HG03460 (cell line): ENCODE results near the gene TRIM72.
"Not testable (repeated sequence)": the region's sequence is repeated elsewhere in the genome, so short reads cannot be mapped to it uniquely, and the experiment has no call there.

Experiments
- ATAC-seq: cut with Tn5 transposase; IDR thresholded peaks from one replicate; pipeline ENCODE4 v1.9.1; 2021; ENCODE audit not compliant: unreplicated experiment

TRIM72 gene

DNA sequence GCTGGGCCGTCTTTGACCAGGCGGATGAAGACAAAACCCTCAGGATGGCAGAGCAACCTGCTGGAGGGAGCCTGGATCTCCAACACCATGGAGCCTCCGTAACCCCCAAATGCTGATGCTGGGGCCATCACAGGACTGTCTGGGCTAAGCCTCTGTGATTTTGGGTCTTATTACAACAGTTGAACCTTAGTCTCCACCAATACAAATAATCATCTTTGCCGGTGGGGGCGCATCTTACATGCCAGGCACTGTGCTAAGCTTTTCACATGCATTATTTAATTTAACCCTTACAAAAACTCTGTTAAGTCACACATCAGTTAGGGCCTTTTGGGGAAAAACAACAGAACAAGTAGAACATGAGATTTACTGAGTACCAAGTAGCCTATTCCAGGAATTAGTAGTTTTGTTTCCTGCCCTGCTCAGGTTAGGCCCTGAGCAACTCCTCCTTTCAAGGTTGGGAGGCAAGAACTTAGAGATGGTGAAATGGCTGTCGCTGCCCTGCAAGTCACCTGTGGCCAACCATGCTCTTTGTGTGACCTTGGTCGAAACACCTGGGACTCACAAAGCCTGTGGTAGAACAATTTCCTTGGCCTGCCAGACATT lies 37.0 kb downstream of the TRIM72 start:
- ATAC-seq: no peak

DNA sequence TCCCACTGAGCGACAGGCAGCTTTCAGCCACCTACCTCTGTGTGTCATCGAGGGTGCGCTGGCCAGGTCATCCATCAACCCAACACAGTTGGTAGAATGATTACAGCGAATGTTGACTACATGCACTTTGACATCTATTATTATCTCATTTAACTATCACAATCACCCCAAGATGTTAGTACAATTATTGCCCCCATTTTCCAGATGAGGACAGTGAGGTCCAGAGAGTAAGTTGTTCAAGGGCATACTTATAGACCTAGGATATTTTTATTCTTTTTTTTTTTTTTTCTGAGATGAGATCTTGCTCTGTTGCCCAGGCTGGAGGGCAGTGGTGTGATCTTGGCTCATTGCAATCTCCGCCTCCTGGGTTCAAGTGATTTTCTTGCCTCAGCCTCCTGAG lies 37.5 kb downstream of the TRIM72 start:
- no peak for ATAC-seq

DNA sequence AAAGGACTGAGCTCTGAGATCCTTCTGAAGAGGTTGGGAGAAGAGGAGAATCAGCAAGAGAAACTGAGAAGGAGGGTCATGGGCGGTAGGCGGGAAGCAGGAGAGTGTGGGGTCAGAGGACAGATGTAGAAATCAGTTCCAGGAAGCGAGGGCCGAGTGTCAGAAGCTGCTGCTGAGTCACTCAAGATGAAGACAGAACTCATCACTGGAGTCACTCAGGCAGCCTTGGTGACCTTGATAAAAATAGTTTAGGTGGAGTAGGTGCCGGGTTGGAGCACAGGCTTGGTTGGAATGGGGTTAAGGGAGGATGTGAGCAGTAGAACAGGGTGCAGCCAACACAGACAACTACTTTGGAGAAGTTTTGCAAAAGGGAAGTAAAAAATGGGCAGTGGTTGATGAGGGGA lies 39.7 kb downstream of the TRIM72 start:
- no peak for ATAC-seq

DNA sequence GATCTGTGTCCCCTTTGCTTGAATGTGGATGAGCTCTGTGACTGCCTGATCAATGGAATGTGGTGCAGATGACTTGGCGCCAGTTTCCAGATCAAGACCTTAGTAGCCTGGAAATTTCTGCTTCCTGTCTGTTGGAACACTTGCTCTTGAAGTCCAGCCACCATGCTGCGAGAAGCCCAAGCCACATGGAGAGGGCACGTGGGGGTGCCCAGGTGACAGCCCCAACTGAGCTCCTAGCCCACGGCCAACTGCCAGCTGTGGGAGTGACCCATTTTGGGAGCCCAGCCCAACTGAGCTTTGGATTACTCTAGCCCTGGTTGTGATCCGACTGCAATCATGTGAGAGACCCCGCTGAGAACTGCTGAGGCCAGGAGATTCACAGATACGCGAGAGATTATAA lies 42.5 kb downstream of the TRIM72 start:
- no peak for ATAC-seq

DNA sequence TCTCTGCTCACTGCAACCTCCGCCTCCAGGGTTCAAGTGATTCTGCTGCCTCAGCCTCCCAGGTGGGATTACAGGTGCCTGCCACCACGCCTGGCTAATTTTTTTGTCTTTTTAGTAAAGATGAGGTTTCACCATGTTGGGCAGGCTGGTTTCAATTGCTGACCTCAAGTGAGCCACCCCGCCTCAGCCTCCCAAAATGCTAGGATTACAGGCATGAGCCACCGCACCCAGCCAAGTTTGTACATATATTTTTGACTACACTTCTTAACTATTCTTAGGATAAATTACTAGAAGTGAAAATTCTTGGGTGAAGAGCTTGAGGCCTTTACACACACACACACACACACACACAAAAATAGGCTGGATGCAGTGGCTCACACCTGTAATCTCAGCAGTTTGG lies 44.4 kb downstream of the TRIM72 start:
- ATAC-seq: no peak

DNA sequence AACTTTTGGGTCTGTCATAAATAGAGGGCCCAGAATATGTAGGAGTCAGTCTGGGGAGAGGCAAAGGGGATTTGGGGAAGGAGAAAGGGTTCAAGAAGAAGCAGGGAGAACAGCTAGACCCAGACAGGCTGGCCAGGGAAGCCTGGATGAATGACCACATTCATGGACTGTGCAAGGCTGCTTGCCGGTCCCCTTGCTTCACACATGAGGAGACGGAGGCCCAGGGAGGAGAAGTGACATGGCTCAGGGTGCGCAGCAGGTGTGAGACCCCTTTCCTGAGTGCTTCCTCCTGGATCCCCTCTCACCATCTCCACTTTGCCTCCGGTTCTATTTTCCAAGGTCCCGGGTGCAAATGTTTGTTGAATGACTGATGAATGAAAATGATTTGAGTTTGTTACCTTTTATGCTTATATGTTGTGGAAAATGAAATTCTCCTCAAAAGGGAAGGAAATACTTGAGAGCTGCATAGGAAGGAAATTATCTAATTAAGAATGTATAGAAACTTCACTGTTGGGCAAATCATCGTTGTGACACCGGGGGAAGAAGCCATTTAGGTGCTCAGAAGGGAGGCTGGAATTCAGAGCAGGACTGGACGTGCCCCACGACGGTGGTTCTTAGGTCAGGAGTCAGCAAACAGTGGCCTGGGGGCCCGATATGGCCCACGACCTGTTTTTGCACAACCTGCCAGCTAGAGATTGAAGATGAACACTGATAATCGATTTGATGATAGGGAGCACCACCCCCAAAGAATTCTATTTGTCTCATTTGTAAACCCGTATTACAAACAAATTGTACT lies 46.4 kb downstream of the TRIM72 start:
- peak; percentile 14 for ATAC-seq

DNA sequence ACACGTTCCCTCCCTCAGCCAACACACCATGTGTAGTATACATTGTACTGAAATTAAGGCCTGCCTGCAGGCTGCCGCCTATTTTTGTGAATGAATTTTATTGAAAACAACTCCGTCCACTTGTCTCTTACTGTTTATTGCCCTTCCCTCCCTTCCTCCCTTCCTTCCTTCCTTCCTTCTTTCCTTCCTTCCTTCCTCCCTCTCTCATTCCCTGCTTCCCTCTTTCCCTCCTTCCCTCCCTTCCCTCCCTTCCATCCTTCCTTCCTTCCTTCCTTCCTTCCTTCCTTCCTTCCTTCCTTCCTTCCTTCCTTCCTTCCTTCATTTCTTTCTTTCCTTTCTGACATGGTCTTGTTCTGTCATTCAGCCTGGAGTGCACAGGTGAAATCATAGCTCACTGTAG lies 48.2 kb downstream of the TRIM72 start:
- ATAC-seq: no peak

DNA sequence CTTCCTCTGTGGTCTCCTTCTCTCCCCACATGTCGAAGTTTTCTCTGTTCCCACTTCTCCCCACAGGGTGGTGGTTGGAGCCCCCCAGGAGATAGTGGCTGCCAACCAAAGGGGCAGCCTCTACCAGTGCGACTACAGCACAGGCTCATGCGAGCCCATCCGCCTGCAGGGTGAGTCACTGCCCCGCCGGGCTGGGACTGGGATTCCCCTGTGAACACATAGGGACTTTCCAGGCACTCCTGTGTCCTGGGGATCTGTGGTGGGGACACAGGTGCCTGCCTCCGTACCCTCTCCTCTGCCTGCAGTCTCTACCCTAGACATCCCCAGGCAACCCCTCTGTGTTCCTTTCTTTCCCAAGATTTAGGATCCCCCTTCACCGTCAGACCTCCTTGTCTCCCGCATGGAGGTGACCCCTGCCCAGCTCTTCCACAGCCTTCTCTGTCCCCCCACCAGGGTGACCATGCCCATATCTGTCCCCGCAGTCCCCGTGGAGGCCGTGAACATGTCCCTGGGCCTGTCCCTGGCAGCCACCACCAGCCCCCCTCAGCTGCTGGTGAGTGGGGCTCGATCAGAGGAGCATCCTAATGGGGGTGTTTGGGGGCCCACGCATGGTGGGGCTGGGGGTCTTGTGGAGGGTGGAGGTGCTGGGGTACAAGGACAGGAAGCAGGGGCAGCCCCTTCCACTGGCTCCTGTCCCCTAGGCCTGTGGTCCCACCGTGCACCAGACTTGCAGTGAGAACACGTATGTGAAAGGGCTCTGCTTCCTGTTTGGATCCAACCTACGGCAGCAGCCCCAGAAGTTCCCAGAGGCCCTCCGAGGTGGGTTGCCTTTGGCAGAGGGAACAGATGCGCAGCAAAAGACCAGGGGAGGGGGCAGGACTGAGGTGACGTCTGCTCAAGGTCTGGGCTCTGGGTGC lies 51.7 kb downstream of the TRIM72 start:
- peak; percentile 86 for ATAC-seq

DNA sequence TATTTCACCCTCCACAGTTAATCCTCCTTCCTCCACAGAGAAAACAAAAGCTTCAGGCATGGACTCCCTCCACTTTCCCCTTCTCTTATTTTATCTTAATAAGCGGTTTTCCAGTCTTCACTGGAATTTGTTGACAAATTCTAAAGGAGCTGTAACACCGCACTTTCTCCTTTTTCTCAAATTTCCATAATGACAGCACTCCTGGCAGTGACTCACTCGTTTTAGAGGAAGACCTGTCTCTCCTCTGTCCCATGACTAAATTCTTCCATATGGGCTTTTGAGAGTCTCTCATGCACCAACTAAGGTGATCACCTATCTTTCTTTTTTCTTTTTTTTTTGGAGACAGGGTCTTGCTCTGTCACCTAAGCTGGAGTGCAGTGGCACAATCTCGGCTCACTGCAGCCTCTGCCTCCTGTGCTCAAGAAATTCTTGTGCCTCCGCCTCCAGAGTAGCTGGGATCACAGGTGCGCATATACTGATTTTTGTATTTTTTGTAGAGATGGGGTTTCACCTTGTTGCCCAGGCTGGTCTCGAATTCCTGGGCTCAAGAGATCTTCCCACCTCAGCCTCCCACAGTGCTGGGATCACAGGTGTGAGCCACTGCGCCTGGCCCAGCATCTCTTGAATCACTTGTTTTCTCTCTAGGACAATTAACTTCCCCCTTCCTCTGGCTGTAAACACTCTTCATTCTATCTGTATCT lies 53.6 kb downstream of the TRIM72 start:
- ATAC-seq: no peak

DNA sequence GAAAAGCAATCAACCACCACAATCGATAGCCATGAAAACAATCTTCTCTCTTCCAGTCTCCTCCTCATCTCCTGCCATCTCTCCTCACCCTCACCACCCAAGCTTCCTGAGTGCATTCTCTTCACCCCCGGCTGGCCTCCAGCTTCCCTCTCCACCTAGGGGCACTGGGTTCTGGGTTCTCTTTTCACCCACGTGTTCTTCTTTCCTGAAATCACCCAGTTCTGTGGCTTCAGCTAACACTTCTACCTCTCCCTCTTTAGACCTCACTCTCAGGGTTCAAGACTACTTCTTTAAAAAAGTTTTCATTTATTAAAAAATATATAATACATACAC lies 54.1 kb downstream of the TRIM72 start:
- no peak for ATAC-seq

DNA sequence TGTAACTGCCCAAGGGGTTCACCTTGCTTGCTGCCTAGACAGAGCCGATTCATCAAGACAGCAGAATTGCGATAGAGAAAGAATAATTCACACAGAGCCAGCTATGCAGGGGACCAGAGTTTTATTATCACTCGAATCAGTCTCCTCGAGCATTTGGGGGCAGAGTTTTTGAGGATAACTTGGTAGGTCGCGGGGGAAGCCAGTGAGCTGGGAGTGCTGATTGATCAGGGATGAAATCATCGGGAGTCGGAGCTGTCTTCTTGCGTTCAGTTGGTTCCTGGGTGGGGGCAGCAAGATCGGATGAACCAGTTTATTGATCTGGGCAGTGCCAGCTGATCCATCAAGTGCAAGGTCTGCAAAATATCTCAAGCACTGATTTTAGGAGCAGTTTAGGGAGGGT lies 55.0 kb downstream of the TRIM72 start:
- no peak for ATAC-seq

DNA sequence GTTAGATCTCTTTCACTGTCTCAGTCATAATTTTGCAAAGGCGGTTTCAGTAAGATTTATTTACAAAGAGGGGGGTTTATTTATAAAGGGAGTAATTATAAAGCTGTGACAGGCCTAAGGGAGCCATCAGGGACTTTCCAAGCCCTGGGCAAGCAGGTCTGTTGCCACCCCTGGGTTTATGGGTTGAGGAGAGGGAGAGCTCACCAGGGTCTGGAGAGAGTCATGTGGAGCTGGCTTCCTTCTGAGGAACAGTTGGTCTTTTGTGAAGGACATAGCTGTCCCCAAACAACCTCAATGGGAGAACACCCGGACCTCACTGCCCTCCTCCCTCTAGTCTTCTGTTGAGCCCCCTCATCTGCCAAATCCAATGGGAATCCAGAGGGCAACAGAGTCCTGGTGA lies 55.6 kb downstream of the TRIM72 start:
- ATAC-seq: no peak

DNA sequence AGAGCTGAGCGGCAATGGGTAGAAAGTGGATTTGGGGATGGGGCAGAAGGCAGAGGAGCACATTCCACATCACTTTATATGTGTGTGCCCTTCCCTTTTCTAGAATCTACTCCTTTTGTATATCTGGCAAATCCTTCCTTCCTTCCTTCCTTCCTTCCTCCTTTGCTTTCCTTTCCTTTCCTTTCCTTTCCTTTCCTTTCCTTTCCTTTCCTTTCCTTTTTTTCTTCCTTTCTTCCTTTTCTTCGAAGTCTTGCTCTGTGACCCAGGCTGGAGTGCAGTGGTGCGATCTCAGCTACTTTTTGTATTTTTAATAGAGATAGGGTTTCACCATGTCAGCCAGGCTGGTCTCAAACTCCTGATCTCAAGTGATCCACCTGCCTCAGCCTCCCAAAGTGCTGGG lies 56.1 kb downstream of the TRIM72 start:
- not testable (repeated sequence) for ATAC-seq

DNA sequence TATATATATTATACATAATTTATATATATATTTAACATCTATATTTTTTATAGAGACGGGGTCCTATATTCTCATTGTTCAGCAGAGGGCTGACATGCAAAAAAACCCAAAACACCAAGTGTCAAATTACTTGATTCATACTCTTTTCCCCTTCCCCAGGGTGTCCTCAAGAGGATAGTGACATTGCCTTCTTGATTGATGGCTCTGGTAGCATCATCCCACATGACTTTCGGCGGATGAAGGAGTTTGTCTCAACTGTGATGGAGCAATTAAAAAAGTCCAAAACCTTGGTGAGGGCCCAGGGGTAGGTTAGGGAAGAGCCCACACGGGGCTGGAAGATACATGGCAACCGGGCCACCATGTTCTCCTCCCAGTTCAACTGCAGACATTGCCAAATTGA lies 56.9 kb downstream of the TRIM72 start:
- no peak for ATAC-seq

DNA sequence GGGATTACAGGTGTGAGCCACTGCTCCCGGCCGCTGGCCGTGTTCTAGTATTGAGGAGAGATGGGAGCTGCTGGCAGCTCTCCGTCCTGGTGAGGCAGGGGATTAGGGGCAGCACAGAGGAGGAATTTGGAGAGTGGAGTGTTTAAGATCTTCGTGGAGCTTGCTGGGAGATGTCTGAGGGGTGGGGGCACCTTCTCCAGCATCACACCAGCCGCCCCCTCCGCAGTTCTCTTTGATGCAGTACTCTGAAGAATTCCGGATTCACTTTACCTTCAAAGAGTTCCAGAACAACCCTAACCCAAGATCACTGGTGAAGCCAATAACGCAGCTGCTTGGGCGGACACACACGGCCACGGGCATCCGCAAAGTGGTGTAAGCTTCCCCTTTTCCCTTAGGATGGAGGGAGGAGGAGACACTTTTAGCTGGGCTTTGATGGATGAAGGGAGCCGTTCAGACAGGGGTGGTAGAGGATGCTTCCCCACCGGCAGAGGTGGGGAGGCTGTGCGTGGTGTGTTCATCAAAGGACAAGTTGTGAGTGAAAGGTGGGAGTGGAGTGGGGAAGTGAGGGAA lies 57.8 kb downstream of the TRIM72 start:
- ATAC-seq: no peak

DNA sequence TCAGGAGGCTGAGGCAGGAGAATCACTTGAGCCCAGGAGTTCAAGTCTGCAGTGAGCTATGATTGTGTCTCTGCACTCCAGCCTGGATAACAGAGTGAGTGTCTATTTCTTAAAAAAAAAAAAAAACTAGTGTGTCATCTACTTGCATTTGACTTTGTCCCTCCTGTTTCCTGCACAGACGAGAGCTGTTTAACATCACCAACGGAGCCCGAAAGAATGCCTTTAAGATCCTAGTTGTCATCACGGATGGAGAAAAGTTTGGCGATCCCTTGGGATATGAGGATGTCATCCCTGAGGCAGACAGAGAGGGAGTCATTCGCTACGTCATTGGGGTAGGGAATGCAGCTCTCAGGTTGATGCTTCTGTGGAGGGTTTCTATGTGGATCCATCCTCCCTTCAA lies 59.3 kb downstream of the TRIM72 start:
- ATAC-seq: no peak

DNA sequence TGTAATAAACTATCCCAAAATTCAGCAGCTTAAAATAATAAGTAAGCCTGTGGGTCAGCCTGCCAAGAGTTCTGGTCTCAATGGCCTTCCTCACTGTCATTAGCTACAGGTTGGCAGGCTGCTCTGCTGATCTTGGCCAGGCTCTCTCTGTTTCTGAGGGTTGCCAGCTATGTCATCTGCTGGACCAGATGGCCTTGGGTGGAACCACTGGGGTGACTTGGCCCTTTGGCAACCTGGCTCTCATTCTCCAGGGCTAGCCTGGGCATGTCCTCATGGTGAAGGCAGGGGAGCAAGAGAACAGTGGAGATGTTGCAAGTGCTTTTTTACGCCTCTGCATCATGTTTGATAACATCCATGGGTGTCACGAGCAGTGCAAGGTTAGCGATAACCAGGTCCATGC lies 59.8 kb downstream of the TRIM72 start:
- no peak for ATAC-seq

DNA sequence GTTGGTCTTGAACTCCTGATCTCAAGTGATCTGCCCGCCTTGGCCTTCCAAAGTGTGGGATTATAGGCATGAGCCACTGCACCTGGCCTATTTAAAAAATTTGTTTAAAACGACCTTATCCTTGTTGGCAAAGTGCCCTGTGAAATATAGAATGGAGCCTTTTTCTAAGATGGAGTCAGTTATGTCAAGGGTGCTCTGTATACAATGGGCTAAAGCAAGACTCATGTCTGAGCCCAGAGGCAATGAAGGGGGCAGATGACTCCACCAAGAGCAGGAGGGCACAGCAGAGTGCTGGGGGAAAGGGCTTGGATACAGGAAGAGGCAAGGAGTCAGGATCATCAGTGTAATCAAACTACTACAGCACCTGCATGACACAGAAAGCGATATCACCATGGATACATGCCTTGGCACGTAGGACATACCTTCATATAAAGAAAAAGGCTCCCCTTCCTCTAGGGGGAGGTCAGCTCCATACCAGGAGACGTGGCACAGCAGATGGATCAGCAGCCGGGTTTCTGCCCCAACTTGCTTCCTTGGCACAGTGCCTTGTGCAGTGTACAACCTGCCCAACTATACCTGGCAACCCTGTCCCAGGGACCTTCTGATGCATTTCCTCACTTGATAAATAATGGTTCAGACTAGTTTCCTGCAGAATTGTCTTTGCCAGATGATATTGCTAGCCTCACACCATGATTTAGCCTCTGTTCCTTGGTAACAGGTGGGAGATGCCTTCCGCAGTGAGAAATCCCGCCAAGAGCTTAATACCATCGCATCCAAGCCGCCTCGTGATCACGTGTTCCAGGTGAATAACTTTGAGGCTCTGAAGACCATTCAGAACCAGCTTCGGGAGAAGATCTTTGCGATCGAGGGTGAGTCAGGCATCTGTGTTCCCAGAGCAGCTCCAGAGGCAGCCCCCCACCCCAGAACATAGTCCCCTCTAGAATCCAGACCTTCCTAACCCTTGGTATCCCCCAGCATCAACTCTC lies 61.2 kb downstream of the TRIM72 start:
- no peak for ATAC-seq

DNA sequence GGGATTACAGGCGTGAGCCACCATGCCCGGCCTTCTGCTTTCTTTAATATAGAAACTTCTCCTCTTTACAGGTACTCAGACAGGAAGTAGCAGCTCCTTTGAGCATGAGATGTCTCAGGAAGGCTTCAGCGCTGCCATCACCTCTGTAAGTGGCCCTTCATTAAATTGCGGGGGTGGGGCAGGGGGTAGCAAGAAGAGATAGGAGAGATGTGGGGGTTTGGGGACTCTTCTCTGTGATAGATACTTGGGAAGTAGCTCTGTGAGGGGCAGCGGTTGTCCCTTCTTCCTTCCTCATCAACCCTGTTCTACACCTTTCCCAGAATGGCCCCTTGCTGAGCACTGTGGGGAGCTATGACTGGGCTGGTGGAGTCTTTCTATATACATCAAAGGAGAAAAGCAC lies 62.7 kb downstream of the TRIM72 start:
- no peak for ATAC-seq
